ENCODE measurements around the gene SDCCAG8. TPM values are rescaled to one million over a fixed set of nuclear protein-coding genes. Genes with fewer than 3 reads are reported as not detected.
"Not testable (repeated sequence)": the region's sequence is repeated elsewhere in the genome, so short reads cannot be mapped to it uniquely, and the experiment has no call there.

SDCCAG8 gene
- total and polyA plus RNA-seq, 4 donors = 8.5 to 25.8 (median 17.5) TPM

GRCh38 chr1:243213045-243213787 lies 42.6 kb upstream of the SDCCAG8 start:
- Histone ChIP-seq H3K9me3 (ENCODE audit: control insufficient read depth in 4 of 4, low read length in 3 of 4) (no peaks in the 10 kb centered on the region), H3K27ac (ENCODE audit: low read depth in 1 of 2, low read length in 2 of 2) (no peak overlapping the region), H3K9ac (ENCODE audit: low read depth in 1 of 2, low read length in 2 of 2) (no peak overlapping the region), H3K27me3 (ENCODE audit: control insufficient read depth in 4 of 4, insufficient read depth in 4 of 4, low read length in 3 of 4) (no peaks in the 10 kb centered on the region), H3K4me1 (ENCODE audit: control insufficient read depth in 4 of 4, insufficient read depth in 4 of 4, low read length in 3 of 4) (no peaks in the 10 kb centered on the region), H3K36me3 (ENCODE audit: control insufficient read depth in 4 of 4, insufficient read depth in 3 of 4, low read depth in 1 of 4, low read length in 3 of 4) (peaks cover 0 to 3% (median under 1%) of the 10 kb centered on the region in 4 donors), H3K4me3 (ENCODE audit: low read depth in 1 of 3, low read length in 3 of 3) (no peak overlapping the region)
- TF ChIP-seq NR2F2 (IDR thresholded peaks at IDR 0.05) = no peak
- TF ChIP-seq ATF3 (IDR thresholded peaks at IDR 0.05) = peak; percentile 88
- peak in 1 of 2 donors; percentile 16 for TF ChIP-seq RAD21 (IDR thresholded peaks at IDR 0.05)
- no peak for TF ChIP-seq JUND (IDR thresholded peaks at IDR 0.05)
- 79% methylated on average over 4 of the region's 4 CpGs for WGBS
- DNase-seq (ENCODE audit: low spot score) = no peak

GRCh38 chr1:243215276-243215875 lies 40.5 kb upstream of the SDCCAG8 start:
- DNase-seq (ENCODE audit: low spot score); H3K27ac ChIP-seq (ENCODE audit: low read depth in 1 of 2, low read length in 2 of 2); H3K27me3 ChIP-seq (ENCODE audit: control insufficient read depth in 4 of 4, insufficient read depth in 4 of 4, low read length in 3 of 4); H3K4me1 ChIP-seq (ENCODE audit: control insufficient read depth in 4 of 4, insufficient read depth in 4 of 4, low read length in 3 of 4); H3K9me3 ChIP-seq (ENCODE audit: control insufficient read depth in 4 of 4, low read length in 3 of 4); H3K4me3 ChIP-seq (ENCODE audit: low read depth in 1 of 3, low read length in 3 of 3); H3K9ac ChIP-seq (ENCODE audit: low read depth in 1 of 2, low read length in 2 of 2): not testable (repeated sequence)
- 94% methylated on average over 11 of the region's 12 CpGs for WGBS
- peaks cover 0 to 11% (median 2%) of the 10 kb centered on the region in 4 donors for H3K36me3 ChIP-seq (ENCODE audit: control insufficient read depth in 4 of 4, insufficient read depth in 3 of 4, low read depth in 1 of 4, low read length in 3 of 4)

- DNase-seq (ENCODE audit: low spot score) = no peak
- no peak overlapping the region for H3K4me3 ChIP-seq (ENCODE audit: low read depth in 1 of 3, low read length in 3 of 3)
- no peak for TF ChIP-seq ZBTB33 (IDR thresholded peaks at IDR 0.05)
- no peak for TF ChIP-seq EGR1 (IDR thresholded peaks at IDR 0.05; ENCODE audit: low read depth in 2 of 2)
- TF ChIP-seq FOXA2 (IDR thresholded peaks at IDR 0.05) = no peak
- no peak for TF ChIP-seq HNF4A (conservative IDR thresholded peaks at IDR 0.05)
- TF ChIP-seq RXRA (IDR thresholded peaks at IDR 0.05) = no peak
- TF ChIP-seq RAD21 (IDR thresholded peaks at IDR 0.05) = no peak
- TF ChIP-seq HNF4G (IDR thresholded peaks at IDR 0.05) = no peak
- TF ChIP-seq ATF3 (IDR thresholded peaks at IDR 0.05) = no peak
- no peak for TF ChIP-seq CTCF (IDR thresholded peaks at IDR 0.05; ENCODE audit: low read depth, low read length, missing input control)
- TF ChIP-seq MAX (IDR thresholded peaks at IDR 0.05) = no peak
- TF ChIP-seq SP1 (IDR thresholded peaks at IDR 0.05) = no peak
- TF ChIP-seq JUND (IDR thresholded peaks at IDR 0.05) = no peak
- no peak for TF ChIP-seq REST (IDR thresholded peaks at IDR 0.05)
- H3K27me3 ChIP-seq (ENCODE audit: control insufficient read depth in 4 of 4, insufficient read depth in 4 of 4, low read length in 3 of 4) = no peaks in the 10 kb centered on the region
- H3K9ac ChIP-seq (ENCODE audit: low read depth in 1 of 2, low read length in 2 of 2) = no peak overlapping the region
- peaks cover 1 to 18% (median 7%) of the 10 kb centered on the region in 4 donors for H3K36me3 ChIP-seq (ENCODE audit: control insufficient read depth in 4 of 4, insufficient read depth in 3 of 4, low read depth in 1 of 4, low read length in 3 of 4)
- H3K27ac ChIP-seq (ENCODE audit: low read depth in 1 of 2, low read length in 2 of 2) = no peak overlapping the region
- no peaks in the 10 kb centered on the region for H3K4me1 ChIP-seq (ENCODE audit: control insufficient read depth in 4 of 4, insufficient read depth in 4 of 4, low read length in 3 of 4)
- H3K9me3 ChIP-seq (ENCODE audit: control insufficient read depth in 4 of 4, low read length in 3 of 4) = no peaks in the 10 kb centered on the region
- 96% methylated on average over 2 of the region's 2 CpGs for WGBS
Observed at GRCh38 chr1:243216741-243217140, 39.1 kb upstream of the SDCCAG8 start.
